NCI-H774 (cell line): ENCODE results near the gene KDM6A.
"Not testable (repeated sequence)": the region's sequence is repeated elsewhere in the genome, so short reads cannot be mapped to it uniquely, and the experiment has no call there.

Experiments used
- DNase-seq: peaks from one replicate; lab custom pipeline; 2025; lab: John Stamatoyannopoulos, UW

Gene KDM6A

GRCh38 chrX:45007598-45007997 is 134.6 kb downstream of the KDM6A start:
- no peak for DNase-seq

- DNase-seq, result no peak
These were observed 136.5 kb downstream of the KDM6A start for GRCh38 chrX:45009371-45010000.

- DNase-seq, result no peak
These were observed 138.1 kb downstream of the KDM6A start for GRCh38 chrX:45011131-45011530.

- DNase-seq, result no peak
These were observed 138.6 kb downstream of the KDM6A start for GRCh38 chrX:45011597-45011996.

GRCh38 chrX:45017946-45018345 is 145.0 kb downstream of the KDM6A start:
- no peak for DNase-seq

GRCh38 chrX:45022150-45022549 is 149.2 kb downstream of the KDM6A start:
- no peak for DNase-seq

GRCh38 chrX:45024501-45024900 is 151.5 kb downstream of the KDM6A start:
- no peak for DNase-seq

- no peak for DNase-seq
These were observed 153.0 kb downstream of the KDM6A start for GRCh38 chrX:45026036-45026435.

- DNase-seq, result no peak
These were observed 158.9 kb downstream of the KDM6A start for GRCh38 chrX:45031830-45032378.

- DNase-seq, result no peak
These were observed 162.1 kb downstream of the KDM6A start for GRCh38 chrX:45035071-45035470.

- no peak for DNase-seq
These were observed 163.2 kb downstream of the KDM6A start for GRCh38 chrX:45036161-45036560.

GRCh38 chrX:45040137-45040536 is 167.1 kb downstream of the KDM6A start:
- not testable (repeated sequence) for DNase-seq

GRCh38 chrX:45046417-45046816 is 173.4 kb downstream of the KDM6A start:
- no peak for DNase-seq

GRCh38 chrX:45050558-45050957 is 177.6 kb downstream of the KDM6A start:
- DNase-seq, result no peak

- DNase-seq, result no peak
These were observed 183.6 kb downstream of the KDM6A start for GRCh38 chrX:45056428-45057145.

- DNase-seq, result peak; percentile 13
These were observed 186.9 kb downstream of the KDM6A start for GRCh38 chrX:45059906-45060305.

GRCh38 chrX:45063319-45064095 is 190.5 kb downstream of the KDM6A start:
- no peak for DNase-seq

- no peak for DNase-seq
These were observed 195.6 kb downstream of the KDM6A start for GRCh38 chrX:45068569-45068968.

GRCh38 chrX:45070116-45071007 is 197.4 kb downstream of the KDM6A start:
- no peak for DNase-seq

- DNase-seq, result not testable (repeated sequence)
These were observed 200.0 kb downstream of the KDM6A start for GRCh38 chrX:45073011-45073410.

- no peak for DNase-seq
These were observed 204.9 kb downstream of the KDM6A start for GRCh38 chrX:45077748-45078424.
